Loucy (cell line): Measurements from ENCODE around the gene SOS1.

Experiments used
- H2AFZ ChIP-seq: fragments of 200-600 bp; sonication (generic); 2 replicates; pipeline ENCODE4 v1.6.0; 2016; ENCODE audit warnings: antibody characterized with exemption, mild to moderate bottlenecking, low read length, moderate library complexity
- H3F3A ChIP-seq: fragments of 200-600 bp; 2 replicates; pipeline ENCODE4 v1.6.0; 2016; ENCODE audit warnings: antibody characterized with exemption, low read depth, mild to moderate bottlenecking
- H3K27me3 ChIP-seq: fragments of 200-600 bp; sonication (generic); 2 replicates; pipeline ENCODE4 v1.6.1; 2014; ENCODE audit warnings: low read length, mild to moderate bottlenecking; ENCODE audit not compliant: insufficient read depth, poor library complexity, severe bottlenecking
- H3K36me3 ChIP-seq: fragments of 200-600 bp; sonication (generic); 2 replicates; pipeline ENCODE4 v1.6.1; 2016; ENCODE audit warnings: low read length; ENCODE audit not compliant: insufficient read depth
- H3K4me1 ChIP-seq: fragments of 200-600 bp; sonication (generic); 2 replicates; pipeline ENCODE4 v1.5.1; 2014; ENCODE audit warnings: low read length, mild to moderate bottlenecking; ENCODE audit not compliant: insufficient read depth, poor library complexity, severe bottlenecking
- H3K4me2 ChIP-seq: fragments of 200-600 bp; sonication (generic); 2 replicates; pipeline ENCODE4 v1.6.0; 2014; ENCODE audit warnings: antibody characterized with exemption, low read length, low read depth, mild to moderate bottlenecking; ENCODE audit not compliant: poor library complexity, severe bottlenecking
- H3K4me3 ChIP-seq: fragments of 200-600 bp; sonication (generic); 2 replicates; pipeline ENCODE4 v1.5.1; 2014; ENCODE audit warnings: low read length, mild to moderate bottlenecking, mixed read lengths; ENCODE audit not compliant: poor library complexity, severe bottlenecking
- H3K79me2 ChIP-seq: fragments of 200-600 bp; sonication (generic); 2 replicates; pipeline ENCODE4 v1.6.1; 2014; ENCODE audit warnings: low read length; ENCODE audit not compliant: insufficient read depth
- H3K9ac ChIP-seq: fragments of 200-600 bp; sonication (generic); 2 replicates; pipeline ENCODE4 v1.6.0; 2014; ENCODE audit warnings: mild to moderate bottlenecking, low read depth, low read length, moderate library complexity; ENCODE audit not compliant: poor library complexity, severe bottlenecking
- H3K9me2 ChIP-seq: fragments of 200-600 bp; sonication (generic); replicated peaks from 2 replicates; pipeline ENCODE4 v1.6.1; 2016; ENCODE audit warnings: low read depth, low read length, mixed read lengths
- H3K9me3 ChIP-seq: fragments of 200-600 bp; sonication (generic); 2 replicates; pipeline ENCODE4 v1.6.1; 2014; ENCODE audit warnings: mild to moderate bottlenecking, antibody characterized with exemption, low read length, low read depth; ENCODE audit not compliant: insufficient read depth
- H4K20me1 ChIP-seq: fragments of 200-600 bp; sonication (generic); 2 replicates; pipeline ENCODE4 v1.6.0; 2014; ENCODE audit warnings: antibody characterized with exemption, low read length, mild to moderate bottlenecking; ENCODE audit not compliant: insufficient read depth, poor library complexity, severe bottlenecking
- CTCF ChIP-seq: fragments of 200-600 bp; sonication (generic); conservative IDR thresholded peaks from 2 replicates; pipeline ENCODE4 v1.5.1; 2014; ENCODE audit warnings: mild to moderate bottlenecking, antibody characterized with exemption, low read length
- EZH2phosphoT487 ChIP-seq: fragments of 200-600 bp; IDR thresholded peaks from 2 replicates; pipeline ENCODE4 v1.6.1; 2018; ENCODE audit warnings: antibody characterized with exemption, mild to moderate bottlenecking, moderate library complexity, borderline replicate concordance

SOS1 gene

DNA sequence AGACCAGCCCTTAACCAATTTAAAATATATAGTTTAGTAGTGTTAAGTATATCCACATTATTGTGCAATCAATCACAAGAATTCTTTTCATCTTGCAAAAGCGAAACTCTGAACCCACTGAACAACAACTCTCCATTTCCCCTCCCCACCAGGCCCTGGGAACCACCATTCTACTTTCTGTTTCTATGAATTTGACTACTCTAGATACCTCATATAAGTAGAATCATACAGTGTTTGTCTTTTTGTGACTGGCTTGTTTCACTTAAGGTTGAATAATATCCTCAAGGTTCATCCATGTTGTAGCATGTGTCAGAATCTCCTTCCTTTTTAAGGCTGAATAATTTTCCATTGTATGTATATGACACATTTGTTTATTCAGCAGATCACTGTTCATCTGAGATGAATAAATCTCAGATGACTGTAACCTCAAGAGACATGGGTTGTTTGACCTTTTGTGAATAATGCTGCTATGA, 8.1 kb upstream of the SOS1 start:
- Histone ChIP-seq H3K9ac (no peak overlapping the region), H3K4me3 (no peak overlapping the region), H3F3A (0 out of 2 replicates have a peak, but pooled peaks cover 2% of the 10 kb centered on the region), H3K4me1 (peaks cover 24% of the 10 kb centered on the region), H3K79me2 (no peaks in the 10 kb centered on the region), H2AFZ (peak overlapping the region; percentile 19; the same call in 1 of the 2 replicates), H3K9me2 (no peaks in the 10 kb centered on the region), H3K9me3 (no peaks in the 10 kb centered on the region), H3K27me3 (no peaks in the 10 kb centered on the region), H3K36me3 (no peaks in the 10 kb centered on the region), H4K20me1 (no peaks in the 10 kb centered on the region), H3K4me2 (no peak overlapping the region)
- TF ChIP-seq EZH2phosphoT487 (no peak), CTCF (no peak)

DNA sequence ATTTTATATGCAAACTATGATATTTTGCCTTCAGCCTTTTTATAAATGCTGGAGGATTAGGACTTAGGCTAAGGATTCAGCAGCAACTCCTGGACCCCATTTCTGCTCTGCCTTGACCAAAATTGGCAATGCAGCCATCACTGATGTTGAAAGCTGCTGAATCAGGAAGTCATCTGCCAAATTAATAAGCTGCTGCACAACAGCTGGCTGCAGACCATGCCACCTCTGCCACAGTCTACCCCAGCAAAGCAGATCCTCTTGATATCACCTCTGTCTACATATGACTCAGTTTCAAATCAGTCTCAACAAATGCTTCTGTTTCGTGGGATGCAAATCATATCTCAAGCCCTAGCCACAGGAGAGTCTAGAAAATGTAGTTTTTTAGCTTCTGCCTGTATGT, 7.1 kb upstream of the SOS1 start:
- Histone ChIP-seq H3K79me2 (peaks cover 8% of the 10 kb centered on the region), H4K20me1 (no peaks in the 10 kb centered on the region), H3K27me3 (no peaks in the 10 kb centered on the region), H3K9me2 (no peaks in the 10 kb centered on the region), H3K36me3 (no peaks in the 10 kb centered on the region), H3K4me2 (peak overlapping the region; percentile 0), H3K9me3 (no peaks in the 10 kb centered on the region), H3K4me3 (no peak overlapping the region), H3K9ac (peak overlapping the region; percentile 1), H3F3A (0 out of 2 replicates have a peak, but pooled peaks cover 2% of the 10 kb centered on the region), H2AFZ (peak overlapping the region; percentile 3; the same call in 1 of the 2 replicates), H3K4me1 (peaks cover 32% of the 10 kb centered on the region)
- TF ChIP-seq EZH2phosphoT487, result no peak
- no peak for TF ChIP-seq CTCF

- Histone ChIP-seq H3K27me3 (no peaks in the 10 kb centered on the region), H3K36me3 (no peaks in the 10 kb centered on the region), H3K4me1 (peaks cover 37% of the 10 kb centered on the region)
Measured at GRCh38 chr2:39124746-39125057, 3.9 kb upstream of the SOS1 start.

More at GRCh38 chr2:39124746-39125057, 3.9 kb upstream of the SOS1 start:
- H3K79me2 ChIP-seq, result peaks cover 25% of the 10 kb centered on the region
- no peak for TF ChIP-seq CTCF
- no peak for TF ChIP-seq EZH2phosphoT487
- H4K20me1 ChIP-seq, result peaks cover 5% of the 10 kb centered on the region
- peak overlapping the region; percentile 92 for H3K9ac ChIP-seq
- no peaks in the 10 kb centered on the region for H3K9me3 ChIP-seq
- H3K4me3 ChIP-seq, result peak overlapping the region; percentile 86
- H3K9me2 ChIP-seq, result no peaks in the 10 kb centered on the region
- H2AFZ ChIP-seq, result peak overlapping the region; percentile 96
- 0 out of 2 replicates have a peak, but pooled peaks cover 2% of the 10 kb centered on the region for H3F3A ChIP-seq
- H3K4me2 ChIP-seq, result peak overlapping the region; percentile 88
